HepG2 (cell line): Measurements from ENCODE around the gene MCRIP2. TPM values are rescaled to one million over a fixed set of nuclear protein-coding genes. Genes with fewer than 3 reads are reported as not detected.
A peak's percentile ranks its signal among the peaks of the same experiment; 100 is the strongest.

Experiments
- E2F1 ChIP-seq: sonication (generic); formaldehyde crosslinking; IDR thresholded peaks from 2 replicates; pipeline ENCODE4 v1.5.0; 2020; ENCODE audit warnings: missing genetic modification reagents
- FOSL1 ChIP-seq: sonication (generic); formaldehyde crosslinking; IDR thresholded peaks from 2 replicates; pipeline ENCODE4 v1.9.0; 2021; ENCODE audit warnings: missing genetic modification reagents, borderline replicate concordance
- IRF9 ChIP-seq: sonication (generic); formaldehyde crosslinking; IDR thresholded peaks from 2 replicates; pipeline ENCODE4 v1.8.0; 2022; ENCODE audit warnings: missing genetic modification reagents, mild to moderate bottlenecking, borderline replicate concordance
- MEF2D ChIP-seq: sonication (generic); formaldehyde crosslinking; IDR thresholded peaks from 2 replicates; pipeline ENCODE4 v1.5.1; 2020; ENCODE audit warnings: mild to moderate bottlenecking, missing genetic modification reagents
- NR2C2 ChIP-seq: sonication (generic); formaldehyde crosslinking; IDR thresholded peaks from 2 replicates; pipeline ENCODE4 v1.4.0; 2020; ENCODE audit warnings: missing genetic modification reagents, mild to moderate bottlenecking, moderate library complexity, borderline replicate concordance
- NRL ChIP-seq: sonication (generic); formaldehyde crosslinking; IDR thresholded peaks from 2 replicates; pipeline ENCODE4 v1.5.0; 2020; ENCODE audit warnings: missing genetic modification reagents, mild to moderate bottlenecking, moderate library complexity, borderline replicate concordance
- SP1 ChIP-seq, 2 experiments: fragments of 450-650 bp in 1 of 2; sonication (generic) in 1 of 2; formaldehyde crosslinking in 1 of 2; IDR thresholded peaks; 2 replicates each; pipeline versions ENCODE4 v1.4.0 to v1.6.1; 2016 to 2020; ENCODE audit warnings: missing genetic modification reagents in 1 of 2
- TEF ChIP-seq: sonication (generic); formaldehyde crosslinking; IDR thresholded peaks from 2 replicates; pipeline ENCODE4 v1.5.0; 2020; ENCODE audit warnings: missing genetic modification reagents
- TFE3 ChIP-seq: IDR thresholded peaks from 2 replicates; pipeline ENCODE4 v1.6.1; 2016
- TMF1 ChIP-seq: sonication (generic); formaldehyde crosslinking; IDR thresholded peaks from 2 replicates; pipeline ENCODE4 v1.8.1; 2022; ENCODE audit warnings: low read depth, missing genetic modification reagents
- ZBTB42 ChIP-seq: sonication (generic); formaldehyde crosslinking; IDR thresholded peaks from 2 replicates; pipeline ENCODE4 v1.5.0; 2020; ENCODE audit warnings: mild to moderate bottlenecking, missing genetic modification reagents
- ZBTB7B ChIP-seq: sonication (generic); formaldehyde crosslinking; IDR thresholded peaks from 2 replicates; pipeline ENCODE4 v1.4.0; 2020; ENCODE audit warnings: missing genetic modification reagents
- ZBTB8A ChIP-seq: sonication (generic); formaldehyde crosslinking; IDR thresholded peaks from 2 replicates; pipeline ENCODE4 v1.4.0; 2020; ENCODE audit warnings: mild to moderate bottlenecking, low read depth, missing genetic modification reagents, borderline replicate concordance
- ZNF124 ChIP-seq: sonication (generic); formaldehyde crosslinking; IDR thresholded peaks from 2 replicates; pipeline ENCODE4 v1.4.0; 2020; ENCODE audit warnings: missing genetic modification reagents
- ZNF333 ChIP-seq: sonication (generic); formaldehyde crosslinking; IDR thresholded peaks from 2 replicates; pipeline ENCODE4 v1.4.0; 2020; ENCODE audit warnings: mild to moderate bottlenecking, missing genetic modification reagents, borderline replicate concordance
- ZNF724P ChIP-seq: sonication (generic); formaldehyde crosslinking; IDR thresholded peaks from 2 replicates; pipeline ENCODE4 v1.8.0; 2022; ENCODE audit warnings: missing genetic modification reagents, borderline replicate concordance
- ZNF761 ChIP-seq: sonication (generic); formaldehyde crosslinking; conservative IDR thresholded peaks from 2 replicates; pipeline ENCODE4 v1.4.0; 2020; ENCODE audit warnings: mild to moderate bottlenecking, missing genetic modification reagents
- ZNF777 ChIP-seq: sonication (generic); formaldehyde crosslinking; IDR thresholded peaks from 2 replicates; pipeline ENCODE4 v1.4.0; 2020; ENCODE audit warnings: missing genetic modification reagents
- polyA plus RNA-seq, 8 experiments: library from polyadenylated mRNA; depleted of rRNA in 3 of 8; stranded (reverse) in 7 of 8; unstranded in 1 of 8; fragments of >200 nt; fragmentation: Illumina TruSeq in 4 of 8; extraction: Trizol in 4 of 8; gene quantifications; 2 replicates each; pipeline versions ENCODE4 v1.2.1 to v1.2.3, GENCODE V29; 2011 to 2016; ENCODE audit warnings: low read depth in 4 of 8, missing spikeins in 1 of 8, mixed read lengths in 1 of 8; ENCODE audit not compliant: insufficient read depth in 1 of 8
- total RNA-seq, 5 experiments: library from RNA; depleted of rRNA; stranded (reverse); fragments of >200 nt; fragmentation: Illumina TruSeq; extraction: Trizol; gene quantifications; 2 replicates each; pipeline ENCODE4 v1.2.3, GENCODE V29; 2016; ENCODE audit warnings: low read depth in 1 of 5
- TF ChIP-seq, protein P1 (sequence below): sonication (generic); formaldehyde crosslinking; IDR thresholded peaks from 2 replicates; pipeline ENCODE4 v1.4.0; 2020; ENCODE audit warnings: missing genetic modification reagents

MCRIP2 gene
- total and polyA plus RNA-seq, 2 of the 13 experiments (the other 11 are each of a cell fraction or from before 2014, with no cell fraction given), result 39.6 to 76.7 TPM

DNA sequence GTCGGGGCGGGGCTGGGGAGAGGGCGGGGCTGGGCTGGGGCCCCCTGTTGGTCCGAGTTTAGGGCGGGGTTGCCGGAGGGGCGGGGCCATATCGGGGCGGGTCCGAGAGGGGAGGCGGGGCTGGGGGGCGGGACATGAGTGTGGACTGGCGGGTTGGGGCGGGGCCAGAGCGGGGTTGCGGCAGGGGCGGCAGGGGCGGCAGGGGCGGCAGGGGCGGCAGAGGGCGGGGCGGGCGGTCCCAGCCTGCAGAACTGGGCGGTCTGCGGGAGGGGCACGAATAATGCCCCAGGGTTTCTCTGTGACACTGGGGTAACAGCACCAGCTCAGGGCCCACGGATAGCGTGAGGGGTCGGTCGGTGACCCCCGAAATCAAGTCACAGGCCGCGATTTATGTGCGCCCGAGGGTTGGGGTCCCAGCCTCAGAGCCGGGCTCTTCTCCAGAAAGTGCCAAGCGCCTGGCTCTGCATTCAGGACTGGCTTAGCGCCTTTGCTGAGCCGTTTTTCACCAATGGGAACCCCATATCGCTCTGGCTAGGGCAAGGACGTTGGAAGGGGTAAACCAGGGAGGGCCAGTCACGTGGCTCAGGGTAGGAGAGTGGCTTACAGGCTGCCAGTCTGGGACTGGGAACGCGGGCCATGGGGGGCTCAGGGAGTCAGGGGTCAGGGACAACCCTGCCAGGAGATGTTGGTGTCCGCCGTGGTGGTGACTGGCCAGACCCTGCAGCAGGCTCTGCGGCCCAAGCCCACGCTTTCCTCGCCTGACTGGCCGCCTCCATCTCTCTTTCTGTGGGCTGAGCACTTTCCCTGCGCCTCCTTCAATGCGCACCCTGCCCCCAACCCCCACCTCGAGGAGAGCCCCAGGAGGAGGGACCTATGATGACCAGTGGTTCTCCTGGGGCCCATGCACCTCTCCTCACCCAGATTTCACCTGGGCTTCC lies 4.3 kb upstream of the MCRIP2 start (continued):
- peak; percentile 13; the same call in 1 of the 2 replicates for TF ChIP-seq TFE3 (CRISPR knock-in tag)
- peak; percentile 18; the same call in 1 of the 2 replicates for TF ChIP-seq NR2C2
- TF ChIP-seq FOSL1 (CRISPR knock-in tag), result no peak
- no peak for TF ChIP-seq TEF (CRISPR knock-in tag)
- 0 out of 2 replicates have a peak, but pooled peaks have one; percentile 42 for TF ChIP-seq NRL
- TF ChIP-seq E2F1 (CRISPR knock-in tag), result no peak
- no peak for TF ChIP-seq ZNF777 (CRISPR knock-in tag)
- no peak for TF ChIP-seq ZNF124
- TF ChIP-seq MEF2D (CRISPR knock-in tag), result peak; percentile 54; the same call in 1 of the 2 replicates
- TF ChIP-seq ZNF333 (CRISPR knock-in tag), result 0 out of 2 replicates have a peak, but pooled peaks have one; percentile 43
- TF ChIP-seq SP1 (IDR thresholded peaks at IDR 0.05), result no peak
- peak; percentile 42; the same call in 1 of the 2 replicates for TF ChIP-seq SP1 (CRISPR knock-in tag; IDR thresholded peaks at IDR 0.05)
- TF ChIP-seq ZBTB42 (CRISPR knock-in tag), result no peak
- TF ChIP-seq ZBTB8A, result no peak
- 0 out of 2 replicates have a peak, but pooled peaks have one; percentile 31 for TF ChIP-seq TMF1
- peak; percentile 22; the same call in 1 of the 2 replicates for TF ChIP-seq ZBTB7B (CRISPR knock-in tag)
- peak; percentile 58; the same call in 1 of the 2 replicates for TF ChIP-seq IRF9 (CRISPR knock-in tag)
- TF ChIP-seq, protein P1, sequence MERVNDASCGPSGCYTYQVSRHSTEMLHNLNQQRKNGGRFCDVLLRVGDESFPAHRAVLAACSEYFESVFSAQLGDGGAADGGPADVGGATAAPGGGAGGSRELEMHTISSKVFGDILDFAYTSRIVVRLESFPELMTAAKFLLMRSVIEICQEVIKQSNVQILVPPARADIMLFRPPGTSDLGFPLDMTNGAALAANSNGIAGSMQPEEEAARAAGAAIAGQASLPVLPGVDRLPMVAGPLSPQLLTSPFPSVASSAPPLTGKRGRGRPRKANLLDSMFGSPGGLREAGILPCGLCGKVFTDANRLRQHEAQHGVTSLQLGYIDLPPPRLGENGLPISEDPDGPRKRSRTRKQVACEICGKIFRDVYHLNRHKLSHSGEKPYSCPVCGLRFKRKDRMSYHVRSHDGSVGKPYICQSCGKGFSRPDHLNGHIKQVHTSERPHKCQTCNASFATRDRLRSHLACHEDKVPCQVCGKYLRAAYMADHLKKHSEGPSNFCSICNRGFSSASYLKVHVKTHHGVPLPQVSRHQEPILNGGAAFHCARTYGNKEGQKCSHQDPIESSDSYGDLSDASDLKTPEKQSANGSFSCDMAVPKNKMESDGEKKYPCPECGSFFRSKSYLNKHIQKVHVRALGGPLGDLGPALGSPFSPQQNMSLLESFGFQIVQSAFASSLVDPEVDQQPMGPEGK, result peak; percentile 67; the same call in 1 of the 2 replicates
- no peak for TF ChIP-seq ZNF761
- TF ChIP-seq ZNF724P, result no peak
